GM19324 (cell line): ENCODE measurements around the gene DCDC1.
A peak's percentile ranks its signal among the peaks of the same experiment; 100 is the strongest.
"Not testable (repeated sequence)": the region's sequence is repeated elsewhere in the genome, so short reads cannot be mapped to it uniquely, and the experiment has no call there.

Experiments used
- ATAC-seq: cut with Tn5 transposase; IDR thresholded peaks from one replicate; pipeline ENCODE4 v1.9.1; 2021; ENCODE audit warnings: mild to moderate bottlenecking, moderate library complexity; ENCODE audit not compliant: unreplicated experiment, low FRiP score

The DCDC1 gene

GRCh38 chr11:31327417-31327816, 42.1 kb downstream of the DCDC1 start:
- ATAC-seq, result no peak

- ATAC-seq, result peak; percentile 75
Observed at GRCh38 chr11:31326470-31327148, 42.9 kb downstream of the DCDC1 start.

GRCh38 chr11:31325160-31325559, 44.4 kb downstream of the DCDC1 start:
- ATAC-seq, result no peak

GRCh38 chr11:31323145-31323544, 46.4 kb downstream of the DCDC1 start:
- no peak for ATAC-seq

GRCh38 chr11:31321494-31321893, 48.0 kb downstream of the DCDC1 start:
- ATAC-seq, result not testable (repeated sequence)

- no peak for ATAC-seq
Observed at GRCh38 chr11:31303644-31304180, 65.8 kb downstream of the DCDC1 start.

- no peak for ATAC-seq
Observed at GRCh38 chr11:31301549-31302510, 67.7 kb downstream of the DCDC1 start.

- ATAC-seq, result no peak
Observed at GRCh38 chr11:31295308-31295707, 74.2 kb downstream of the DCDC1 start.

GRCh38 chr11:31273527-31273926, 96.0 kb downstream of the DCDC1 start:
- not testable (repeated sequence) for ATAC-seq

GRCh38 chr11:31267720-31268119, 101.8 kb downstream of the DCDC1 start:
- ATAC-seq, result no peak

- no peak for ATAC-seq
Observed at GRCh38 chr11:31264834-31265233, 104.7 kb downstream of the DCDC1 start.

- no peak for ATAC-seq
Observed at GRCh38 chr11:31262761-31263160, 106.8 kb downstream of the DCDC1 start.

GRCh38 chr11:31259797-31260196, 109.7 kb downstream of the DCDC1 start:
- no peak for ATAC-seq

- ATAC-seq, result no peak
Observed at GRCh38 chr11:31254415-31254814, 115.1 kb downstream of the DCDC1 start.

- ATAC-seq, result no peak
Observed at GRCh38 chr11:31248768-31249167, 120.8 kb downstream of the DCDC1 start.

GRCh38 chr11:31247321-31247720, 122.2 kb downstream of the DCDC1 start:
- ATAC-seq, result no peak

- ATAC-seq, result no peak
Observed at GRCh38 chr11:31246451-31247165, 122.9 kb downstream of the DCDC1 start.

GRCh38 chr11:31243706-31244105, 125.8 kb downstream of the DCDC1 start:
- ATAC-seq, result no peak

GRCh38 chr11:31240340-31240904, 129.1 kb downstream of the DCDC1 start:
- ATAC-seq, result no peak
